GM19395 (cell line): Measurements from ENCODE around the gene PHACTR3.

Source experiments
- ATAC-seq: cut with Tn5 transposase; IDR thresholded peaks from one replicate; pipeline ENCODE4 v1.9.1; 2021; ENCODE audit warnings: mild to moderate bottlenecking, moderate library complexity; ENCODE audit not compliant: unreplicated experiment

PHACTR3 gene

DNA sequence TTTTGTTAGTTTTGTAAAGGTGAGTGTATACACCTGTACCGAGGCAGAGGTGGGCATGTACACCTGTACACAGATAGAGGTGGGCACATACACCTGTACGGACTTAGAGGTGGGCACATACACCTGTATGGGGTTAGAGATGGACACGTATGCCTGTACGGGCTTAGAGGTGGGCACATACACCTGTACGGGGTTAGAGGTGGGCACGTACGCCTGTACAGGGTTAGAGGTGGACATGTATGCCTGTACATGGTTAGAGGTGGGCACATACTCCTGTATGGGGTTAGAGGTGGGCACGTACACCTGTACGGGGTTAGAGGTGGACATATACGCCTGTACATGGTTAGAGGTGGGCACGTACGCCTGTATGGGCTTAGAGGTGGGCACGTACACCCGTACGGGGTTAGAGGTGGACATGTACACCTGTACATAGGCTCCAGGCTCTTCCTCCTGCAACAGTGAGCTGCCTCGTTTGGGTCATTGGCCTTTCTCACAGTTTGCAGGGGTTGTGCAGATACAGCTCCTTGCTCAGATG, 63.7 kb downstream of the PHACTR3 start:
- no peak for ATAC-seq

- ATAC-seq, result no peak
Observed at GRCh38 chr20:59668926-59669850, 64.8 kb downstream of the PHACTR3 start.

GRCh38 chr20:59670786-59671492, 66.6 kb downstream of the PHACTR3 start:
- ATAC-seq, result no peak

DNA sequence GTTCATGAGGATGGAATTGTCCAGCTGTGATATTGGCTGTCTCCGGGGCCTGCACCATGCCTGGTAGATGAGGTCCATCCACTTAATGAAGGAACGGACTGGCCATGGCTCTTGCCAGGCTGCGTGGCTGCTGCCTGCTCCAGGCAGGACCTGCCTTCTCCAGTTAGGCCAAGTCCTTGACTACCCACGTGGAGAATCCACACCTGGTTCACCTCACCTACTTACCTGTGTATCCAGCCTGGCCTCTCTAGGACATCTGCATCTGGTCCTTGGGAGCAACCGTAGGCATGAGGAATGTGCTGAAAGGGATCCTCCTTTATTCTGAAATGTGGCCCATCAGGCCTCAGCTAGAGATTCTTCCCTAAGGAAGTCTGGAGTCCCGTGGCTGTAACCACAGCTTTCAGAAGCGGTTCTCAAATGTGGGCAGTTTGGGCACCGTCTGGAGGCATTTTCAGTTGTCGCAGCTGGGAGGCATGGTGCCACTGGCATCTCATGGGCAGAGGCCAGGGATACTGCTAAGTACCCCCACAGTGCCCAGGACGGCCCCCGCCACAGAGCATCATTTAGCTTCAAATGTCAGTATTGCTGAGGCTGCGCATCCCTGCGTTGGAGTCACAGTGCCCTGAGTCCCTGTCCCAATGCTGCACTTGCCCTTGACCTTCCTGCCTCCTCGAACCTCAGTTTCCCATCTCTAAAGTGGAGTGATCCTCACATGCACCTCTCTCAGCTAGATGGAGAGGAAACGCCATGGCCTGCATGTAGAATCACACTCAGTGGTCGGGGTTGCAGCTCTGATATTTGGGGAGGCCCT, 67.5 kb downstream of the PHACTR3 start:
- ATAC-seq, result no peak

GRCh38 chr20:59672576-59672975, 68.2 kb downstream of the PHACTR3 start:
- no peak for ATAC-seq

DNA sequence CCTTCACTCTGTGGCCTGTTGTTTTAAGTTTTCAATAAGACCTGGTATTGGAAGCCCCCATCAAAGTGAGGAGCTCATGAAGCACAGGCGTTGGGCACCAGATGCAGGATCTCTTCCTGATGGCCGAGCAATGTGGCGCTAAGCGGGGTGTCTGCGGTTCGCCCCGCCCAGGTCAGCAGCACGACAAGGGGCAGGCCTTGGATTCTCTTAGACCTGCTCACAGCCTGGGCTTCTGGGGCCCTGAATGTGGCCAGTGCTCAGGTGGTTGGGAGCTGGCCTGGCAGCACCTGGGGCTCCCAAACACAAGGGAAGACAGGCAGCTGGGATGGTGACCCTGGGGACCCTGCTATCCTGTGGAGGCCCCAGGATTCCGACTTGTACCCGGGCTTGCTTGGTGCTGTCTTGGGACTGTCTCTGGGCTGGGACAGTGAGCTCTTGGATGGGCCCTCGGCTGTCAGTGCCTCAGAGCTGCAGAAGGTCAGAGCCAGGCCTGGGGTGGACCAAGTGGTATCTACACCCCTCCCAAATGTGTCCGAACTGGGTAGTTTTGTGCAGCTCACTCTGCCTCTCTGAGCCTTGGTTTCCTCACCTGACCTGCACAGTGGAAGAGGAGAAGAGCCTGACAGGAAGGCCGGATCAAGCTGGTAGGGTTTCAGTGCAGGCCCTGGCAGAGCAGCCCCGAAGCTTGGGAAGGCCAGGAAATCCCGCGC, 69.1 kb downstream of the PHACTR3 start:
- no peak for ATAC-seq

GRCh38 chr20:59673998-59674445, 69.7 kb downstream of the PHACTR3 start:
- ATAC-seq, result no peak

GRCh38 chr20:59676126-59676850, 71.9 kb downstream of the PHACTR3 start:
- no peak for ATAC-seq

- ATAC-seq, result no peak
Observed at GRCh38 chr20:59676851-59677182, 72.5 kb downstream of the PHACTR3 start.

DNA sequence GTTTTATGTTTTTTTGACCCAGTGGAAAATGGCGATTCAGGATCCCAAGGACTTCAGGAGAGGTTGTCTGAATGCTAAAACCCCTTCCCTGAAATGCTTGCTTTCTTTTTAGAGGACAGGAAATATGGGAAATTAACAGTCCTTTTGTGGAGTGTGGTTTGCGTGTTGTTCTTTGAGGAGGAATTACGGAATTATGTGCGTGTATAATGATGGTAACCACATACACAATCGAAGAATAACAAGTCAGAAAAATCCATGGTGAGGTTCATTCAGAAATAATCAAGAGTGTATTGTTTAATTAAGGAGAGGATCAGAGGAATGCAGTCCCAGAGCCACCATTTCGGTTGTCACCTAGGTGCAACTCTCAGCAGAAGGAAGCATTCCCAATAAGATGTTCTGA, 73.2 kb downstream of the PHACTR3 start:
- no peak for ATAC-seq

- ATAC-seq, result no peak
Observed at GRCh38 chr20:59678288-59678687, 73.9 kb downstream of the PHACTR3 start.

- no peak for ATAC-seq
Observed at GRCh38 chr20:59678951-59679350, 74.6 kb downstream of the PHACTR3 start.

DNA sequence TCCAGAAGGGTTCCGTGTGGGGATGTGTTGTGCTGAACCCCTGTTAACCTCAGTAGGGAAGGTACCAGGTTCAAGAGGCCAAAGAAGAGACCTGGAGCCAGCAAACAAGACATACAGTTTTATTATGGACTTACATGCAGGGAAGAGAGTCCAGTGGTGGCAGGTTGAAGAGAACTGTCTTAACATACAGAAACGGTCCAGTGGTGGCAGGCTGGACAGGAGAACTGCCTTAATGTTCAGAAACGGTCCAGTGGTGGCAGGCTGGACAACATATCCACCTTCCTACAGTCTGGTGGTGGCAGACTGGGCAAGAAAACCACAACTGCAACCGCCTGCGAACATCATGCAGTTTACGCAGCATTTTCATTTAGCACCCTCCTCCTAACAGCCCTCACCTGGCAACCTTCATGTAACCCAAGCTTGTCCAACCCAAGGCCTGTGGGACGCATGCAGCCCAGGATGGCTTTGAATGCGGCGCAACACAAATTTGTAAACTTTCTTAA, 75.9 kb downstream of the PHACTR3 start:
- no peak for ATAC-seq

GRCh38 chr20:59680852-59681251, 76.5 kb downstream of the PHACTR3 start:
- no peak for ATAC-seq

DNA sequence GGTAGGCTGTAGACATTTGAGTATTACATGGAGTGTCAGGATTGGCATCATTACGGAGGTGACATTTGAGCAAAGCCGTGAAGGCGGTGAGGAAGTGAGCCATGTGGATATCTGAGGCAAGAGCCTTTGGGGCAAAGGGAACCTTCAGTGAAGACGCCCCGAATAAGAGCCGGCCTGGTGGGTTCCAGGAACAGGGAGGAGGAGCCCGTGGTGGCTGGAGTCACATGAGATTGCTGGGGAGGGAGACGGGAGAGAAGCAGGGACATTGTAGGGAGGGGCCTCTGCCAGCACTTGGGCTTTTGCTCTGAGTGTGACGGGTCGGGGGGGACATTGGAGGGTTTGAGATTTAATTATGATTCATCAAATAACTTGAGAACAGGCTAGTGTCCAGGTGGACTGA, 78.3 kb downstream of the PHACTR3 start:
- ATAC-seq, result no peak

DNA sequence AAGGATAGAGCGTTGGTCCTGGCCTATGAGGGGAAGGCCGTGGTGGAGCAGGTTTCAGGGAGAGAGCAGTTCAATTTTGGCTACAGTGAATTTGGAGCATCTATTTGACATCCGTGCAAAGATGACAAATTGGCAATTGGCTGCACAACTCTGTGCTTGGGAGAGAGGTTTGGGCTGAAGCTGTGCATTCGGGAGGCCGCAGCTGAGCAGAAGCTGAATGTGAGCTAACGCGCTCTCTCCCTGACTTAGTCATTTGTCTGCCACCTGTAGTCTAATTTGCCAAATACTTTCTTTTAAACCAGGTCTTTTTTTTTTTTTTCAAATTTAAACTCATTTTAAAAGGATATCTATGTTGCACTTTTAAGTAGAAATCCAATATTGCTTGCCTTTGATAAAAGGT, 78.8 kb downstream of the PHACTR3 start:
- ATAC-seq, result no peak

GRCh38 chr20:59684685-59685242, 80.4 kb downstream of the PHACTR3 start:
- no peak for ATAC-seq

- no peak for ATAC-seq
Observed at GRCh38 chr20:59686404-59687346, 82.3 kb downstream of the PHACTR3 start.
